Uterus (tissue), 2 donors: ENCODE measurements around the gene DYNLT2.

Source experiments
- POLR2A ChIP-seq, 2 donors: fragments of 450-650 bp; IDR thresholded peaks; one replicate each; pipeline ENCODE4 v1.6.1; 2016; ENCODE audit warnings: antibody characterized with exemption in 2 of 2, mild to moderate bottlenecking in 1 of 2, moderate library complexity in 1 of 2
- TF ChIP-seq, protein P1 (sequence below), 4 experiments: fragments of 200-600 bp in 2 of 4; fragments of 450-650 bp in 2 of 4; sonication (generic) in 2 of 4; IDR thresholded peaks; one replicate each; pipeline ENCODE4 v1.5.1; 2016 to 2019; ENCODE audit warnings: antibody characterized with exemption in 4 of 4, mild to moderate bottlenecking in 2 of 4, moderate library complexity in 1 of 4

DNA sequence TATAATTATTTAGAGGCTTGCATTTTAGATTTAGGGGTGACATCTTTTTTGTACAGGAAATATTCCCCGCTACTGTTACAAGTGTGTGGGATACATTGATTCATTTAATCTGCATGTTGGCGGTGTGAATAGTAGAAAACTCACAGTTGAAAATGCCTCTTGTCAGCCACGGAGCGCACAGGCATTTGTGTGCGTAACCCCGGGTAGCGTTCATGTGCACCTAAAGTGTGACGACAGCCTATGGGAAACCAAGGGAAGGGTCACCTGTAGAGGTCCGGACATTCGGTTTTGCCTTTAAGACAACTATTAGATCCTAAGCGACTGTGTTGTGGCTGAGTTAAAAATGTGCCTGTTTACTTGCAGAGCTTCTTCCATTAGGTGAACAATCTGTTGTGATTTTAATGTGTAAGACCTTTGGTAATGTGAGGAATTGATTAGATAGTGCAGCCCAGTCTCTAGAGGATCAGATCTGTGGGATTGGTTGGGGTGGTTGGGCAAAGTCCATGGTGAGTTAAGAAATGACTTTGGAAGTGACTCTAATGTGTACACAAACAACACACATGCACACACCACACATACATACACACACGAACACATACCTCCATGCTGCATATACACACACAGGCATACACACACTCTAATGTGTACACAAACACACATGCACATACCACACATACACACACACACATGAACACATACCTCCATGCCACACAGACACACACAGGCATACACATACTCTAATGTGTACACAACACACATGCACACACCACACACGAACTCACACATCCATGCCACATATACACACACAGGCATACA, 15.8 kb upstream of the DYNLT2 start:
- TF ChIP-seq, protein P1, sequence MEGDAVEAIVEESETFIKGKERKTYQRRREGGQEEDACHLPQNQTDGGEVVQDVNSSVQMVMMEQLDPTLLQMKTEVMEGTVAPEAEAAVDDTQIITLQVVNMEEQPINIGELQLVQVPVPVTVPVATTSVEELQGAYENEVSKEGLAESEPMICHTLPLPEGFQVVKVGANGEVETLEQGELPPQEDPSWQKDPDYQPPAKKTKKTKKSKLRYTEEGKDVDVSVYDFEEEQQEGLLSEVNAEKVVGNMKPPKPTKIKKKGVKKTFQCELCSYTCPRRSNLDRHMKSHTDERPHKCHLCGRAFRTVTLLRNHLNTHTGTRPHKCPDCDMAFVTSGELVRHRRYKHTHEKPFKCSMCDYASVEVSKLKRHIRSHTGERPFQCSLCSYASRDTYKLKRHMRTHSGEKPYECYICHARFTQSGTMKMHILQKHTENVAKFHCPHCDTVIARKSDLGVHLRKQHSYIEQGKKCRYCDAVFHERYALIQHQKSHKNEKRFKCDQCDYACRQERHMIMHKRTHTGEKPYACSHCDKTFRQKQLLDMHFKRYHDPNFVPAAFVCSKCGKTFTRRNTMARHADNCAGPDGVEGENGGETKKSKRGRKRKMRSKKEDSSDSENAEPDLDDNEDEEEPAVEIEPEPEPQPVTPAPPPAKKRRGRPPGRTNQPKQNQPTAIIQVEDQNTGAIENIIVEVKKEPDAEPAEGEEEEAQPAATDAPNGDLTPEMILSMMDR (IDR thresholded peaks at IDR 0.05) = no peak
- no peak for TF ChIP-seq POLR2A (IDR thresholded peaks at IDR 0.05)
